Gastroesophageal sphincter (tissue), 4 donors: ENCODE results near the gene VWA8. TPM values are rescaled to one million over a fixed set of nuclear protein-coding genes. Genes with fewer than 3 reads are reported as not detected.

Source experiments
- ATAC-seq: fragments of 150-250 bp; one replicate; pipeline ENCODE4 v1.9.1; 2016; ENCODE audit warnings: mild to moderate bottlenecking, moderate library complexity
- H3K27ac ChIP-seq, 4 donors: fragments of 200-600 bp; sonication (generic) in 3 of 4; 1 replicate in 3 of 4; 2 replicates in 1 of 4; pipeline ENCODE4 v1.5.1; 2016 to 2019
- H3K27me3 ChIP-seq: fragments of 200-600 bp; sonication (generic); one replicate; pipeline ENCODE4 v1.5.1; 2019
- H3K36me3 ChIP-seq, 2 donors: fragments of 200-600 bp; sonication (generic); one replicate each; pipeline ENCODE4 v1.5.1; 2019; ENCODE audit warnings: control low read depth in 1 of 2
- H3K4me1 ChIP-seq, 3 donors: fragments of 200-600 bp; sonication (generic); 1 replicate in 2 of 3; 2 replicates in 1 of 3; pipeline ENCODE4 v1.5.1; 2016 to 2019; ENCODE audit warnings: control low read depth in 2 of 3
- H3K4me3 ChIP-seq, 2 donors: fragments of 200-600 bp; sonication (generic); one replicate each; pipeline ENCODE4 v1.5.1; 2019; ENCODE audit warnings: mild to moderate bottlenecking in 1 of 2, moderate library complexity in 1 of 2
- H3K9me3 ChIP-seq, 3 donors: fragments of 200-600 bp; sonication (generic); one replicate each; pipeline ENCODE4 v1.5.1; 2017 to 2019; ENCODE audit warnings: control low read depth in 2 of 3
- CTCF ChIP-seq, 4 experiments: fragments of 200-600 bp in 2 of 4; fragments of 450-650 bp in 2 of 4; sonication (generic) in 1 of 4; IDR thresholded peaks; one replicate each; pipeline ENCODE4 v1.5.1; 2017 to 2019; ENCODE audit warnings: antibody characterized with exemption in 4 of 4, mild to moderate bottlenecking in 2 of 4, moderate library complexity in 2 of 4
- EP300 ChIP-seq: sonication (generic); formaldehyde crosslinking; IDR thresholded peaks from one replicate; pipeline ENCODE4 v1.6.1; 2017; ENCODE audit warnings: antibody characterized with exemption, mild to moderate bottlenecking
- POLR2A ChIP-seq, 2 donors: fragments of 450-650 bp; IDR thresholded peaks; one replicate each; pipeline ENCODE4 v1.6.1; 2017; ENCODE audit warnings: antibody characterized with exemption in 2 of 2, mild to moderate bottlenecking in 2 of 2, moderate library complexity in 1 of 2
- POLR2AphosphoS5 ChIP-seq: sonication (generic); formaldehyde crosslinking; IDR thresholded peaks from one replicate; pipeline ENCODE4 v1.6.1; 2017; ENCODE audit warnings: antibody characterized with exemption
- WGBS, 2 donors: methylation state at CpG; one replicate each; pipeline ENCODE4 v1.1.5; 2018; ENCODE audit warnings: low coverage in 1 of 2; 5-methylcytosine and 5-hydroxymethylcytosine counted together
- total RNA-seq, 4 donors: library from RNA; depleted of rRNA; stranded (reverse); fragments of >200 nt; gene quantifications; one replicate each; pipeline ENCODE4 v1.1.0, GENCODE V29; 2016

The VWA8 gene
- total RNA-seq, 4 donors from 2014 or later: 20.3 to 34.7 (median 23.9) TPM

DNA sequence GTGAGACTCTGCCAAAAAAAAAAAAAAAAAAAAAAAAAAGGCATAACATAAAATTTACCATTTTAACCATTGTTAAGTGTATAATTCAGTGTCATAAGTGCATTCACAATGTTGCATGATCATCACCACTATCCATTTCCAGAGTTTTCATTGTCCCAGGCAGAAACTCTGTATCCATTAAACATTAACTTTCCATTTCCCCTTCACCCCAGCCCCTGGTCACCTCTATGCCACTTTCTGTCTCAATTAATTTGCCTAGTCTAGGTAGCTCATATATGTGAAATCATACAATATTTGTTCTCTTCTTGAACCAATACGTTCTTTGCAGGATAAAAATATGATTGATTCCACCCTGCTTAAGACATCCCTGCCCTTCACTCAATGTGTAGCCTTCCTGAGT lies 31.0 kb upstream of the VWA8 start:
- 70% methylated on average over 1 of the region's 1 CpG; no CpG with 5 or more reads in 1 of the 2 donors for WGBS, 2 donors
- H3K4me1 ChIP-seq: no peaks in the 10 kb centered on the region
- TF ChIP-seq CTCF (IDR thresholded peaks at IDR 0.05) (no peak), EP300 (no peak), POLR2AphosphoS5 (no peak)

GRCh38 chr13:41988244-41988643 lies 27.3 kb upstream of the VWA8 start:
- Histone ChIP-seq H3K4me3 (no peak overlapping the region), H3K36me3 (no peaks in the 10 kb centered on the region)

More for the DNA sequence above, 31.0 kb upstream of the VWA8 start:
- no peak overlapping the region for H3K27ac ChIP-seq
- no peak for ATAC-seq
- no peaks in the 10 kb centered on the region for H3K36me3 ChIP-seq
- H3K27me3 ChIP-seq: no peaks in the 10 kb centered on the region
- no peak overlapping the region for H3K4me3 ChIP-seq
- H3K9me3 ChIP-seq: no peaks in the 10 kb centered on the region

GRCh38 chr13:41985788-41986508 lies 25.0 kb upstream of the VWA8 start:
- H3K9me3 ChIP-seq: no peaks in the 10 kb centered on the region
- ATAC-seq: no peak
- H3K27ac ChIP-seq: no peak overlapping the region
- H3K4me3 ChIP-seq: no peak overlapping the region
- H3K36me3 ChIP-seq: no peaks in the 10 kb centered on the region
- no peaks in the 10 kb centered on the region for H3K27me3 ChIP-seq
- TF ChIP-seq EP300: no peak
- no peak for TF ChIP-seq CTCF (IDR thresholded peaks at IDR 0.05)
- no peak for TF ChIP-seq POLR2AphosphoS5
- no peak for TF ChIP-seq POLR2A (IDR thresholded peaks at IDR 0.05)
- no peaks in the 10 kb centered on the region for H3K4me1 ChIP-seq
- 47 to 74% methylated on average over 2 of the region's 2 CpGs for WGBS, 2 donors

More at GRCh38 chr13:41988244-41988643, 27.3 kb upstream of the VWA8 start:
- TF ChIP-seq POLR2A (IDR thresholded peaks at IDR 0.05) (no peak), POLR2AphosphoS5 (no peak), CTCF (IDR thresholded peaks at IDR 0.05) (no peak), EP300 (no peak)
- Histone ChIP-seq H3K4me1 (no peaks in the 10 kb centered on the region), H3K27me3 (no peaks in the 10 kb centered on the region), H3K27ac (no peak overlapping the region), H3K9me3 (no peaks in the 10 kb centered on the region)
- no peak for ATAC-seq

- no peak for ATAC-seq
- Histone ChIP-seq H3K27ac (no peak overlapping the region), H3K4me3 (no peak overlapping the region), H3K9me3 (no peaks in the 10 kb centered on the region), H3K27me3 (no peaks in the 10 kb centered on the region), H3K36me3 (no peaks in the 10 kb centered on the region), H3K4me1 (no peaks in the 10 kb centered on the region)
- TF ChIP-seq POLR2A (IDR thresholded peaks at IDR 0.05) (no peak), POLR2AphosphoS5 (no peak), EP300 (no peak), CTCF (IDR thresholded peaks at IDR 0.05) (no peak)
- 69 to 70% methylated on average over 4 of the region's 4 CpGs for WGBS, 2 donors
Observed at GRCh38 chr13:41981951-41982715, 21.2 kb upstream of the VWA8 start.

DNA sequence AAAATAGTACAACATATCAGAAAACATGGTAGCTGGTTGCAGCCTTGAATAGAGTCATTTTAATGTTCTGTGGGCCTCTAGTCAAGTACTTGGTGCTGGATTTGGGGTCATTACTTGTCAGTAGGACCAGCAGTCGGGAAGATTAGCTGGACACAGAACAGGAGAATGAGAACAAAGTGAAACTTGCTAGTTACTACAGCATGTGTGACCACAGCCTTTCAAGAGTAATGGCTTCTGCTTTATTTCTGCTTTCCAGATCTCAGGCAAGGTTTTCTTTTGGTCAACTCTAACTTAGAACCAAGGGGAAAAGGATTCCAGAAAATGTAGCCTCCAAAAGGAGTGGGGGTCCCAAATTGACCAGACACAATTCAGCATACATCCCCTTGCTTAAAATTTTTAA lies 17.1 kb upstream of the VWA8 start:
- 73 to 86% methylated on average over 1 of the region's 1 CpG for WGBS, 2 donors
- Histone ChIP-seq H3K27me3 (no peaks in the 10 kb centered on the region), H3K4me3 (no peak overlapping the region), H3K36me3 (no peaks in the 10 kb centered on the region), H3K4me1 (no peaks in the 10 kb centered on the region), H3K9me3 (no peaks in the 10 kb centered on the region), H3K27ac (no peak overlapping the region)
- TF ChIP-seq POLR2AphosphoS5 (no peak), CTCF (IDR thresholded peaks at IDR 0.05) (no peak), EP300 (no peak)
- ATAC-seq: no peak
